Activated naive CD4-positive, alpha-beta T cell treated with anti-CD3 and anti-CD28 coated beads for 36 hours (primary cell): Measurements from ENCODE around the gene IDUA. TPM values are rescaled to one million over a fixed set of nuclear protein-coding genes. Genes with fewer than 3 reads are reported as not detected.
A peak's percentile ranks its signal among the peaks of the same experiment; 100 is the strongest.

ENCODE experiments used
- CTCF ChIA-PET: fragments of 350-600 bp; sonication (Branson Sonifier 250); formaldehyde crosslinking; loops from one replicate; lab custom pipeline; 2021; ENCODE audit warnings: antibody characterized with exemption; lab: Charles Lee
- DNase-seq: peaks from one replicate; pipeline ENCODE4 v3.0.0-alpha.2; 2020
- H3K27ac Mint-ChIP-seq: one replicate; pipeline ENCODE4 v1.8.0; 2021; ENCODE audit warnings: mild to moderate bottlenecking, mixed read lengths
- H3K27me3 Mint-ChIP-seq: one replicate; pipeline ENCODE4 v1.8.0; 2021; ENCODE audit warnings: low read depth, mixed read lengths
- H3K36me3 Mint-ChIP-seq: one replicate; pipeline ENCODE4 v1.8.0; 2021; ENCODE audit warnings: low read depth, mixed read lengths
- H3K4me1 Mint-ChIP-seq: one replicate; pipeline ENCODE4 v1.8.0; 2021; ENCODE audit warnings: low read depth, mixed read lengths
- H3K4me3 Mint-ChIP-seq: one replicate; pipeline ENCODE4 v1.8.0; 2021; ENCODE audit warnings: mild to moderate bottlenecking, moderate library complexity, mixed read lengths
- H3K9me3 Mint-ChIP-seq: one replicate; pipeline ENCODE4 v1.8.0; 2021; ENCODE audit warnings: mixed read lengths
- intact Hi-C: fragments of 100-400 bp; cut with micrococcal nuclease; formaldehyde crosslinking; loops from one replicate; pipeline ENCODE4 v1.15.1; 2023
- total RNA-seq, 2 experiments: library from RNA; stranded (reverse); gene quantifications; one replicate each; pipeline ENCODE4 v1.2.3, GENCODE V29; 2021

The IDUA gene
- total RNA-seq, 2 experiments from 2014 or later = 9.5 to 10.5 TPM

DNA sequence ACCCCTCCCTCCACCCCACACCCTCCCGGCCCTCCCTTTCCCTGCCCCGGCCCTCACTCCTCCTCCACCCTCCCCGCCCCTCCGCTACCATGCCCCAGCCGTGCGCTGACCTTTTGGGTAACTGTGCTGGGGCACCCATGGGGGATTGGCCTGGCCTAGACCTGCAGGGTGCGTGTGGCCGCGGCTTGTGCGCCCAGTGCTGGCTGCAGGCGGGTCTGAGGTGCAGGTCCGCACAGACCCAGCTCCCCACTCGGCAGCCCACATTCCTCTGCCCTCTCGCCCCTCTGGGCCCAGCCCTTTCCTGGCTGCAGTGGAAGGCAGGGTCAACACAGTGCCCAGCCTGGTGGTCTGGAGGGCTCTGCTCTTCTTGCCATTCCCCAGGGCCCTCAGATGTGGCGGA lies 49.3 kb downstream of the IDUA start:
- intact Hi-C loops = no loop called here
- no peaks in the 10 kb centered on the region for H3K36me3 Mint-ChIP-seq
- H3K4me1 Mint-ChIP-seq = no peaks in the 10 kb centered on the region
- CTCF ChIA-PET = interaction anchor here (0.8 kb wide), 1 partner anchor 14 kb away, joined by 3 read pairs; no protein-coding TSS in a partner anchor
- H3K27ac Mint-ChIP-seq = no peak overlapping the region
- H3K27me3 Mint-ChIP-seq = no peaks in the 10 kb centered on the region
- DNase-seq = no peak
- no peaks in the 10 kb centered on the region for H3K9me3 Mint-ChIP-seq
- H3K4me3 Mint-ChIP-seq = no peak overlapping the region

DNA sequence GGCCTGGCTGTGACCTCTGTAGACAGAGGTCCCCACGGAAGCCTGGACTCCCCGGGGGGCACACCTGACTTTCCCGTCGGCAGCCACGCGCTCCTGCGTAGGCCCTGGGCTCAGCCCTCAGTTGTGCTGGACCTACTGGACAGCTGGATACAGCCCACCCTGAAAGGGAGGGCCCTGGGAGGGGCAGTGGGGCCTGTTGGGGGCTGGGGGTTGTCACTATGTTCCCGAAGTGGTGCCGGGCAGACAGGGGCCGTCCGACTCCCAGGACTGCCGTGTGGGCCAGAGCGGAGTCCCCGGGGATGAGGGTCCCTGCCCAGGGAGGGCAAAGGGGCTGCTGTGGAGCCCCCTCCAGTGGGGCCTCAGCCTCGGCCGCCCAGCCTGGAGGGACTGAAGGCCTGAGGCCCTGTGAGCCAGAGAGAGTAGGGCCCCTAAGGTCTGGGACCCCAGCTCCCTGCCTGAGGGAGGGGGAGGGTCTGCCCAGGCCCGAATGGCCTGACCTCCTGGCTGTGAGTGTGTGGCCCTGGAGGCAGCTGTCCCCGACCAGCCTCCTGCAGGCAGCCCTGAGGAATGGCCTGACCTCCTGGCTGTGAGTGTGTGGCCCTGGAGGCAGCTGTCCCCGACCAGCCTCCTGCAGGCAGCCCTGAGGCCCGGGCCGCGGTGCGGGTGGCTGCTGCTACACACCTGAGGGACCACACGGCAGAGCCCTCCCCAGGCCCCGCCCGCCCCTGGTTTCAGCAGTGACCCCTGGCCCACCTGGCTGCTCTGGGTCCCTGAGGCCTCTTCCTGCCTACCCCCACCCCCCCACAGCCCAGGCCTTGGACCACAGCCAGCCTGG lies 50.3 kb downstream of the IDUA start:
- Mint-ChIP-seq H3K27me3 (no peaks in the 10 kb centered on the region), H3K27ac (no peak overlapping the region), H3K36me3 (no peaks in the 10 kb centered on the region), H3K4me3 (no peak overlapping the region), H3K9me3 (no peaks in the 10 kb centered on the region), H3K4me1 (no peaks in the 10 kb centered on the region)
- intact Hi-C loops = no loop called here
- CTCF ChIA-PET = no interaction called here
- DNase-seq = no peak

DNA sequence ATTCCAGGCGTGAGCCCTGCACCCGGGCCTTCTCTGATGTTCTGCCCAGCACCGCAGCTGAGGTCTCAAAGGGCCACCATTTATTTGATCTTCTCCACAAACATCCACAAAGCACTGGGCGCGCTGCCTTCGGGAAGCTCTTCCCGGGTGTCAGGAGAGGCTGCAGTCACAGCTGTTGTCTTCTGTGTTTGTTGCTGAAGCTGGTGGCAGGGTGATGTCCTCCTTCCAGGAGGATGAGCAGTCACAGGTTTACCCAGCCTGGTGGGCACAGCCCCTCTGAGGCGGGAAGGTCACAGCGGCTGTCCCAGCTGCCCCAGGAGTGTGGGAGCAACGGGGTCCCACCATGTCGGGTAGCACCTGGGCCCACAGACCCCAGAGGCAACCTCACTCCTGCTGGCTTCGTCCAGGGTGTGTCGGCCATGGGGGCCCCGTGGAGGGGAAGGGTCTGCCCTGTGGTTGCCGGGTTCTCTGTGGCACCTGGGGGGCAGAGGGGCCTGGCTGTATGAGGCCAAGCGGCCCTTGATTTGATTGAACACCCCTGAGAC lies 52.2 kb downstream of the IDUA start:
- peaks cover 2% of the 10 kb centered on the region for H3K9me3 Mint-ChIP-seq
- peaks cover 2% of the 10 kb centered on the region for H3K4me1 Mint-ChIP-seq
- peaks cover 3% of the 10 kb centered on the region for H3K27me3 Mint-ChIP-seq
- no peak overlapping the region for H3K4me3 Mint-ChIP-seq
- H3K36me3 Mint-ChIP-seq = no peaks in the 10 kb centered on the region
- intact Hi-C loops = no loop called here
- DNase-seq = no peak
- CTCF ChIA-PET = no interaction called here
- H3K27ac Mint-ChIP-seq = no peak overlapping the region

DNA sequence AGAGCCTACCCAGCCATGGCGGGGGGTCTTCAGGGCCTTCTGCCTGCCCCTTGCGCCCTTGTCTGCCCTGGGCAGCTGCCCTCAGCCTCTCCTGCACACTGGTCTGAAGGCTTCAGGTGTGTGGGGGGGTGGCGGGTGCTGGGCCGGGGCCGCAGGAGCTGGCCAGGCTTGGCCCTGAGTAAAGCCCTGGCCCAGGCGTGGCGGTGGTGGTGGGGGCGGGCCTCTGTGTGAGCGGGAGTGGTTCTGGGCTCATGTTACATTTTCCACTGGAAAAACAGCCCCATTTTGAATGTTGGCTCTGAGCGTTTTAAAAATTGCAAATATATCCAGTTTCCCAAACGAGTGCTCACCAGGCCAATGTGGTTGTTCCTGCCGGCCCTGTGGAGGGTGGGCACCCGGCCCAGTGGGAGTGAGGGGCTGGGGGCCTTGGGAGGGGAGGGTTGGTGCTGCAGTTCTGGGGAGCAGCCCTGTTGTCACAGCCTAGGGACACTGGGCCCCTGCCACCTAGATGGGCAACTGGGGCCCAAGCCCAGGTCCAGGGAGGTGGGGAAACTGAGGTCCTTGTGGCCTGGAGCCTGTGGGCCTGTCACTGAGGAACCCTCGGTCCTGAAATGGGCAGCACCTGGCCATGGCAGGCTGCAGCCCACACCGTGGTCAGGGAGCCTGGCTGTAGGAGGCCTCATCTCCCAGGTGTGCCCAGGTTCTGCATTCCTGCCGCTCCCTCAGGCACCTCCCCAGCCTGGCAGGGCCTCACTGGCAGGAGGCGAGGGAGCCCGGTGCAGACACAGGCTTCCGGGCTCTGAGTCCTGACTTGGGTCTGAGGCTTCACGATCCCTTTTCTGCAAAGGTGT lies 52.9 kb downstream of the IDUA start:
- peaks cover 3% of the 10 kb centered on the region for H3K27me3 Mint-ChIP-seq
- H3K9me3 Mint-ChIP-seq = peaks cover 2% of the 10 kb centered on the region
- H3K36me3 Mint-ChIP-seq = no peaks in the 10 kb centered on the region
- H3K4me1 Mint-ChIP-seq = peaks cover 2% of the 10 kb centered on the region
- no peak overlapping the region for H3K27ac Mint-ChIP-seq
- CTCF ChIA-PET = no interaction called here
- intact Hi-C loops = no loop called here
- H3K4me3 Mint-ChIP-seq = no peak overlapping the region
- no peak for DNase-seq

DNA sequence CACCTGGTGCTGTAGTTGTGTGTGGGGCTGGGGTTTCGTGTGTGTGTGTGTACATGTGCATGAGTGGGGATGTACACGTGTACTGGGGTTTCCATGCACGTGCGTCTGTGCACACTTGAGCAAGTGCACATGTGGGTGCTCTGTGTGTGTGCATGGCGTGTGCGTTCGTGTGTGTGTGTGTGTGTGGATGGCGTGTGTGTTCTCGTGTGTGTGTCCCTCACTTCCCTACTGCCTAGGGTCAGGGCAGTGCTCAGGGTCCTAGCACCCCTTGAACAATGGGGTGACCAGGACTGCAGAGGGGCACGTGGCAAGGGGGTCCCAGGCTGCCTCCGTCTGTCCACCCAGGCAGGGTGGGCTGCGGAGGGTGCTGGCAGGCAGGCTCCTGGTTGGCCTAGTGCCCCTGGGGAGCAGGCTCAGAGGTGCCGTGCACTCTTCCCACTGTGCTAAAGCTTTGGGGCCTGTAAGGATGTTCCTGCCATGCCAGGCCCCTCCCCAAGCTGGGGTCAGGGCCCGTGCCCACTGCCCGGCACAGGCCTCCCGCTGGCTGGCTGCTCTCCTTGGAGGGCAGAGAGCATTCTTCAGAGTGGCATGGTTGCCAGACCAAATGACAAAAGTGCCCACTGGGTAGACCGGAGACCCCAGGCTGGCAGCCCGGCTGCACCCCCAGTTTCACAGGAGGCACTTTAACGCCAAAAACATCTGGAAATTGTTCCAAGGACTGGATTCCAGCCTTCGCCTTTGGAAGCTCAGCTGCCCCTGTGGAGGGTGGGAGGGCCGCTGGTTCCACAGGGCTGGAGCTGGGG lies 53.7 kb downstream of the IDUA start:
- H3K36me3 Mint-ChIP-seq = no peaks in the 10 kb centered on the region
- no peak overlapping the region for H3K4me3 Mint-ChIP-seq
- no peak overlapping the region for H3K27ac Mint-ChIP-seq
- H3K27me3 Mint-ChIP-seq = peaks cover 7% of the 10 kb centered on the region
- intact Hi-C loops = no loop called here
- H3K9me3 Mint-ChIP-seq = peaks cover 2% of the 10 kb centered on the region
- no peak for DNase-seq
- CTCF ChIA-PET = no interaction called here
- H3K4me1 Mint-ChIP-seq = peaks cover 2% of the 10 kb centered on the region

DNA sequence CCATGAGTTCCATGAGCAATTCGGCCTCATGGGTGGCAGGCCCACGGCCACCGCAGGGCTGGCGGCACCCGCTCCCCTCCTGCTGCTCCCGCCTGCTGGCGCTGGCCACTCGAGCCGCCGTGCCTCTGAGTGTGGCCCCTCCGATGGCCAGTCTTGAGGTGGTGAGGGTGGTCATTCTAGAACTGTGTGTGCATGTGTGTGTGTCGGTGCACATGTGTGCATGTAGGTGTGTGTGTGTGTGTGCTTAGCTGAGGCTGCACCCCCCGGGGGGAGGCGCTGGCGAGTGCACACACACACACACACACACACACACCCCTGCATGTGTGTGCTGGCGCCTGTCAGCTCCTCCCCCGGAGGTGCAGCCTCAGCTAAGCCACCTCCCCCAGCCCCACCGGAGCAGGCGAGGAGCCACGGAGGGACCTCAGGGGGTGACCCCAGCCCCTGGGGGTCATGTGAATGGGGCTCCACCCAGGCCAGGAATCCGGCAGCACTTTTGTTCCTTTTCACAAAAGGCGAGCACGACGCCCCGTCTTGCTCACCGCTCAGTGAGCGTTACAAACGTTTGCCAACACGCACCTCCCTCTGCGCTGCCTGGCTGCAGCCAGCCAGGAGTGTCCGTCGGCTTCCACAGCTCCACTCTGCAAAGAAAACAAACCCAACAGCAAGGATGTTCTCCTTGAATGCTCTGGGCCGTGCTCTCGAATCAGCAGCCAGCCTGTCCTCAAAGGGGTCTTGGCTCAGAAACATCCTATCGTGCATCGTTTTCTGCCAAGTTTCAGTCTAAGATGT lies 54.5 kb downstream of the IDUA start:
- H3K4me3 Mint-ChIP-seq = no peak overlapping the region
- no peak overlapping the region for H3K27ac Mint-ChIP-seq
- CTCF ChIA-PET = no interaction called here
- peaks cover 2% of the 10 kb centered on the region for H3K4me1 Mint-ChIP-seq
- no peak for DNase-seq
- peaks cover 9% of the 10 kb centered on the region for H3K27me3 Mint-ChIP-seq
- H3K9me3 Mint-ChIP-seq = peaks cover 2% of the 10 kb centered on the region
- H3K36me3 Mint-ChIP-seq = no peaks in the 10 kb centered on the region
- intact Hi-C loops = no loop called here

DNA sequence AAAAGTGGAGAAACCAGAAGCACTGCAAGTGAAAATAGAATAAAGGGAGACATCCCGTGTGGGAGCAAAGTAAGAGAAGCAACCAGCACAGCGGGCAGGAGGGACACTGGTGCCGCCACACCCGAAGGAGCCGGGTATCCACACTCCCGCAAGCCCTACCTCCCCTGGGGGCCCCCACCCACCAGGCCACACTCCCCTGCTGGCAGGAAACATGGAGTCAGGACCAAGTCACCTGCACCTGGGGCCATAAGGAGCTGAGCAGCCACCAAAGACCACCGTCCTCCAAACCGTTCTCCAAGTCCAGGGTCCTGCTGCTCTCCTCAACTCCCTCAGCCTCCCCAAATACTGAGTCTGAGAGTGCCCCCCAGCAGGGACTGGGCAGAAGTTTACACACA lies 55.1 kb downstream of the IDUA start:
- intact Hi-C loops = no loop called here
- Mint-ChIP-seq H3K27ac (no peak overlapping the region), H3K27me3 (peaks cover 11% of the 10 kb centered on the region), H3K4me1 (peaks cover 2% of the 10 kb centered on the region), H3K4me3 (no peak overlapping the region), H3K9me3 (peaks cover 2% of the 10 kb centered on the region), H3K36me3 (no peaks in the 10 kb centered on the region)
- CTCF ChIA-PET = no interaction called here
- DNase-seq = no peak

DNA sequence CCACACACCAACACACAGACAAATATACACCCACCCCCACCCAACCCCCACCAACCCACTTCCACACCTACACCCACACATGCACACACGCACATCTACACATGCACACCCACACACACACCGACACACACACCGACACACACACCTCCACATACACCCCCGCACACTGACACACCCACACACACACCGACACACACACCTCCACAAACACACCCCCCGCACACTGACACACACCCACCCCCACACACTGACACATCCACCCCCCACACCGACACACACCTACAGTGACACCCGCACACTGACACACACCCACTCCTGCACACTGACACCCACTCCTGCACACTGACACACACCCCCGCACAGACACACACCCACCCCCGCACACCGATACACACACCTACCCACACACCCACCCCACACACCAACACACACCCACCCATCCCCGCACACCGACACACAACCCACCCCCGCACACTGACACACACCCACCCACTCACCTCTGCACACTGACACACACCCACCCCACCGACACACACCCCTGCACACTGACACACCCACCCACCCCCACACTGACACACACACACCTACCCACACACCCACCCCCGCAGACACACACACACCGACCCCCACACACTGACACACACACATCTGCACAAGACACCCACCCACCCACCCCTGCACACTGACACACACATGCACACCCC lies 55.7 kb downstream of the IDUA start:
- no peak overlapping the region for H3K27ac Mint-ChIP-seq
- H3K27me3 Mint-ChIP-seq = peaks cover 15% of the 10 kb centered on the region
- no peak for DNase-seq
- peaks cover 4% of the 10 kb centered on the region for H3K4me1 Mint-ChIP-seq
- no peak overlapping the region for H3K4me3 Mint-ChIP-seq
- H3K9me3 Mint-ChIP-seq = peaks cover 2% of the 10 kb centered on the region
- no peaks in the 10 kb centered on the region for H3K36me3 Mint-ChIP-seq
- CTCF ChIA-PET = no interaction called here
- intact Hi-C loops = no loop called here

DNA sequence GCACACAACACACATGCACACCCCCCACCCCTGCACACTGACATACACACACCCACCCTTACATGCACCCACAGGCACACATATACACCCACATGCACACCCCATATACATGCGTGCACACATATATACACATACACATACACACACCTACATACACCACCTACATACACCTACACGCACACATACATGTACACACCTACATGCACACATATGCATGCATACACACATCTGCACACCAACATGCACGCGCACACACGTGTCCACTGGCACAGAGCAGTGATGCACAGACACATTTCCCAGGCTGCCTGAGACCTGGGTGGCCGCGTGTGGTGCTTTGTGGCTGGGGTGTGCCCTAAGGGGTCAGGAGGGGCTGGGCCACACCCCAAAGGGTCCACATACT lies 56.3 kb downstream of the IDUA start:
- Mint-ChIP-seq H3K4me1 (peaks cover 4% of the 10 kb centered on the region), H3K9me3 (peaks cover 2% of the 10 kb centered on the region), H3K4me3 (no peak overlapping the region), H3K27me3 (peaks cover 21% of the 10 kb centered on the region), H3K27ac (no peak overlapping the region), H3K36me3 (no peaks in the 10 kb centered on the region)
- CTCF ChIA-PET = no interaction called here
- intact Hi-C loops = no loop called here
- DNase-seq = no peak

DNA sequence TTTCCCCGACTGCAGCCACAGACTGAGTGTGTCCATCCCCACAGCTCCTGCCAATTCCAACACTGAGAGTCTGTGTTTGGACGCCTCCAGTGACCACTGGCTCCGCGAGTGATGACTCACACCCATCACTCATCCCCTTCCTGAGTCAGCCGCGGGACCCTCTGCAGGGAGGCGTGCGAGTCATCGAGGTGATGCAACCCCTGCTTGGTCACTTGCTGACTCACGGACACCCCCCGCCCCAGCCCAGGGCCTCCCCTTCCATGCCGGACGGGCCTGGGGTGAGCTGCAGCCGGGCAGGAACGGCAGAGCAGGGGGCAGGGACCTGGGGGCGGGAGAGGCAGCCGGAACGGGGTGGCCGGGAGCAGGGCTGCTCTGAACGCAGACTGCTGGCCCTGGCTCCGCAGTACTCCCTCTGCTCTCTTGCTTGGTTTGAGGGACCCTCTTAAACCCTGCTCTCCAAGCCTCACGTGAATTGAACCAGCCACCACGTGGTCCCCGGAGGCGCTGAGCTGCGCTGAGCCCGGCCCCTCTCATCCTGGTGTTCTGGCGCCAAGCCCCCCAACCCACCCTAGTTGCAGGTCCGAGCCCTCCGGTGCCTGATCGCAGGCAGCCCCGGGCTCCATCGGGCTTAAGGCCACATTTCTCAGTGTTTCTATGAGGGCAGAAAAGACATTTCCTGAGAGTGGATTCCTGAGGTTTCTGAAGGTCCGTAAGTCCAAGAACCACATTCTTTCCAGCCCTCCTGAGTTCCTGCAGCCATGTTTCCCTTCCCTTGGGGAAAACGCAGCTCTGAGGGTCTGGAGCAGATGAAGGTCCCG lies 57.0 kb downstream of the IDUA start:
- intact Hi-C loops = no loop called here
- Mint-ChIP-seq H3K36me3 (no peaks in the 10 kb centered on the region), H3K27me3 (peaks cover 23% of the 10 kb centered on the region), H3K9me3 (peaks cover 2% of the 10 kb centered on the region), H3K4me1 (peaks cover 4% of the 10 kb centered on the region), H3K27ac (no peak overlapping the region), H3K4me3 (no peak overlapping the region)
- CTCF ChIA-PET = no interaction called here
- peak; percentile 28 for DNase-seq
